Adipocyte (in vitro differentiated cells): ENCODE measurements around the gene SNTG2.

Experiments
- DNase-seq: peaks from one replicate; pipeline ENCODE4 v3.0.0-alpha.2; 2015; ENCODE audit warnings: low read depth
- H3K27me3 ChIP-seq: replicated peaks from 2 replicates; pipeline ENCODE4 v1.7.0; 2013; ENCODE audit warnings: mild to moderate bottlenecking, low read length, moderate library complexity; ENCODE audit not compliant: control insufficient read depth, insufficient read depth
- H3K36me3 ChIP-seq: 2 replicates; pipeline ENCODE4 v1.7.0; 2013; ENCODE audit warnings: low read length, mild to moderate bottlenecking, moderate library complexity; ENCODE audit not compliant: control insufficient read depth, insufficient read depth, severe bottlenecking
- H3K4me1 ChIP-seq: 2 replicates; pipeline ENCODE4 v1.7.0; 2013; ENCODE audit warnings: mild to moderate bottlenecking, low read length, moderate library complexity; ENCODE audit not compliant: control insufficient read depth, insufficient read depth
- H3K4me3 ChIP-seq: 2 replicates; pipeline ENCODE4 v1.7.0; 2013; ENCODE audit warnings: mild to moderate bottlenecking, low read length, moderate library complexity
- H3K9ac ChIP-seq: 2 replicates; pipeline ENCODE4 v1.7.0; 2013; ENCODE audit warnings: mild to moderate bottlenecking, low read length, moderate library complexity
- H3K9me3 ChIP-seq: 2 replicates; pipeline ENCODE4 v1.7.0; 2013; ENCODE audit warnings: mild to moderate bottlenecking, low read length, moderate library complexity; ENCODE audit not compliant: control insufficient read depth

Gene SNTG2

DNA sequence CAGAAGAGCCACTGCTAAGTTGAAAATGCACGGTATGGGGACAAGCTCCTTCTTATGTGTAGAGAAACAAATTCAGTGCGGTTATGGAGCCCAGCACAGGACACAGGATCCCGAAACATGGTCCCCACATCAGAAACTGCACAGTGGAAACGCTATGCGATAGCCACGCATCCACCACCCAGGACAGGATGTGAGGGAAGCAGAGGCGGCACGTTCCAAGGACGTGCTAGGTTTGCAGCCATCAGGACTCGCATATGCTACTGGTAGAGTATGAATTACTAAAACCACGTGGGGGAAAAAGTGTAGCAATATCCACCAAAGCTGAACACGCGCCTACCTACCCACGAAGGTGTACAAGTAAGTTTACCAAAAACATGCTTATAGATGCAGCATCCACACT, 34.7 kb upstream of the SNTG2 start:
- peaks cover 24% of the 10 kb centered on the region for H3K27me3 ChIP-seq
- H3K9ac ChIP-seq = no peak overlapping the region
- no peak overlapping the region for H3K4me3 ChIP-seq
- H3K4me1 ChIP-seq = no peaks in the 10 kb centered on the region
- H3K36me3 ChIP-seq = no peaks in the 10 kb centered on the region
- no peak for DNase-seq
- H3K9me3 ChIP-seq = no peaks in the 10 kb centered on the region

DNA sequence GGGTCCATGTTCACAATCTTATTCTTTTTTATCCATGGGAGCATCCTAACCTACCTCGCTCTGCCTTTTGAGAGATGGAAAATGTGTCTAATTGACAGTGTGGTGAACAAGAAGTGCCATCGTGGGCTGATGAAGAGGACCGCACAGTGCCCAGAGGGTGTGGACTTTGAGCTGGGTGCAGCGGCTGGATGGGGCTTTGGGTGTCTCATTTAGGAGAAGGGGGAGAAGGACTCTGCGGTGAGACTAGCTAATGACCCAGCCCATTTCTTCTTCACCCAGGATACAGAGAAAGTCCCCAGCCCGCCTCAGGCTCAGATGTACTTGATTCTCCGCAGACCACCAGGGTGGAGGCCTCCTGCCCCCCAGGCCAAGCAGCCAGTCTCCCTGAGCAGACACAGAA, 33.7 kb upstream of the SNTG2 start:
- Histone ChIP-seq H3K4me1 (no peaks in the 10 kb centered on the region), H3K9ac (no peak overlapping the region), H3K36me3 (no peaks in the 10 kb centered on the region)

DNA sequence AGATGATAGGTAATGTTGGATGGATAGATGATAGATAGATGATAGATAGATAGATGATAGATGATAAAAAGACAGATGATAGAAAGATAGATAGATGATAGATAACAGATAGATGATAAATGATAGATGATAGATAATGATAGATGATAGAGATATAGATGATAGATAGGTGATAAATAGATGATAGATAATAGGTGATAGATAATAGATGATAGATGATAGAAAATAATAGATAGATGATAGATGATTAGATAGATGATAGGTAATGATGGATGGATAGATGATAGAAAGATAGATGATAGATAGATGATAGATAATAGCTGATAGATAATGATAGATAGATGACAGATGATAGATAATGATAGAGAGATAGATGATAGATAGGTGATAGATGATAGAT, 31.0 kb upstream of the SNTG2 start:
- H3K9ac ChIP-seq = no peak overlapping the region
- H3K4me3 ChIP-seq = no peak overlapping the region
- peaks cover 31% of the 10 kb centered on the region for H3K27me3 ChIP-seq
- H3K36me3 ChIP-seq = no peaks in the 10 kb centered on the region
- H3K9me3 ChIP-seq = no peaks in the 10 kb centered on the region
- H3K4me1 ChIP-seq = no peaks in the 10 kb centered on the region
- DNase-seq = no peak

More for the DNA sequence above, 33.7 kb upstream of the SNTG2 start:
- H3K27me3 ChIP-seq = peaks cover 19% of the 10 kb centered on the region
- H3K9me3 ChIP-seq = no peaks in the 10 kb centered on the region
- H3K4me3 ChIP-seq = no peak overlapping the region
- no peak for DNase-seq

DNA sequence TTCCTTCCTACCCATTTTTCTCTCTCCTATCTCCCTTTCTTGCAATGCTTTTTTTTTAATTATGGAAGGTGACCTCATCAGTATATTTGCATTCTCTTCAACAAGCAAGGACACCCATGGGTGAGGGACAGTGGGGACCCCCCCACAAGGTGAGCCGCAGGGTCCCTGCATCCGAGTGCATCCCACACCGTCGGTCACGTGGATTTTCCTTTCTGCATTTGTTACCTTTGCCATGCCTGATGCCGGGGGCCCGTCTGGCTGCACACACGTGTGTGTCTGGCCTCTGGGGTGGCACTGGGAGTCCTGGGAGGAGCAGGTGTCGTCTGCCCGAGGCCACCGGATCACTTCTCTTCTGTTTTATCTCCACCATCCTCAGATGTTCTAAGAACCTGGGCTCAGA, 30.1 kb upstream of the SNTG2 start:
- Histone ChIP-seq H3K27me3 (peaks cover 39% of the 10 kb centered on the region), H3K4me3 (no peak overlapping the region), H3K9ac (no peak overlapping the region), H3K36me3 (no peaks in the 10 kb centered on the region), H3K4me1 (no peaks in the 10 kb centered on the region), H3K9me3 (no peaks in the 10 kb centered on the region)
- DNase-seq = no peak

DNA sequence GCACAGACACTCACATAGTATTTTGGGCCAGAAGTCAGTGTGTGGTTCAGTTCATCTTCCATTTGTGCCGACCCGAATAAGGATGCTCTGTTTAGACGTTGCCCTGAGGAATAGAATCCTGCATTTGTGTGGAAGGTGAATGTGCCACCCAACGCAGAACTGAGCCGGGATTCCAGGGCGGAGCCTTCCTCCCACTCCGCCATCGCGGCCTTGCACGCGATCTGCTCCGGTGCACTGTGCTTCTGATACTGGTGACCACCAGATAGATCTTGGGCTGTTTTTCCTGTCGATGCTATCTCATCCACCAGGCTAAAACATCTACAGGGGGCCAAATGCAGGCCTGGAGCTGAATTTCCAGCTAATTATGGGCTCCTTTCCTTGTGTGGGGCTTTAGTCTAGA, 29.6 kb upstream of the SNTG2 start:
- Histone ChIP-seq H3K9me3 (no peaks in the 10 kb centered on the region), H3K27me3 (peaks cover 43% of the 10 kb centered on the region), H3K36me3 (no peaks in the 10 kb centered on the region), H3K4me1 (no peaks in the 10 kb centered on the region), H3K9ac (no peak overlapping the region), H3K4me3 (no peak overlapping the region)
- DNase-seq = no peak

DNA sequence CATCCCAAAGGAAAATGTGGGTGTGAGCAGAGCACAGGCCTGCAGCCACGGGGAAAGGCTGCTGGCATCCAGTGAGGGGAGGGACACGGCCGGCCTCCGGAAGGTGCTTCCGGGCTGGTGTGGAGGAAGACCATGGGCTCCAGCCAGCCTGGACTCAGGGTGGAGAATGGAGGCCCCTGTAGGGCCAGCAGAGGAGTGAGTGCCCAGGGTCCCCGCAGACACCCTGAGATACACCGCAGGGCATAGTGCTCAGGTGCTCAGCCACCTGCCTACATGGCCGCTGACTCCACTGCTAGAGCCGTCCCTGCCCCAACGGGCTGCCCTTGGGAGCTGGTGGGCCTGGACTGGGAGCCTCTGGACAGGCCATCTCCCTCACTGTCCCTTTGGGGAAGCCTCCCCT, 28.5 kb upstream of the SNTG2 start:
- H3K27me3 ChIP-seq = peaks cover 51% of the 10 kb centered on the region
- no peak overlapping the region for H3K4me3 ChIP-seq
- H3K36me3 ChIP-seq = no peaks in the 10 kb centered on the region
- H3K4me1 ChIP-seq = no peaks in the 10 kb centered on the region
- DNase-seq = no peak
- H3K9ac ChIP-seq = no peak overlapping the region
- no peaks in the 10 kb centered on the region for H3K9me3 ChIP-seq

DNA sequence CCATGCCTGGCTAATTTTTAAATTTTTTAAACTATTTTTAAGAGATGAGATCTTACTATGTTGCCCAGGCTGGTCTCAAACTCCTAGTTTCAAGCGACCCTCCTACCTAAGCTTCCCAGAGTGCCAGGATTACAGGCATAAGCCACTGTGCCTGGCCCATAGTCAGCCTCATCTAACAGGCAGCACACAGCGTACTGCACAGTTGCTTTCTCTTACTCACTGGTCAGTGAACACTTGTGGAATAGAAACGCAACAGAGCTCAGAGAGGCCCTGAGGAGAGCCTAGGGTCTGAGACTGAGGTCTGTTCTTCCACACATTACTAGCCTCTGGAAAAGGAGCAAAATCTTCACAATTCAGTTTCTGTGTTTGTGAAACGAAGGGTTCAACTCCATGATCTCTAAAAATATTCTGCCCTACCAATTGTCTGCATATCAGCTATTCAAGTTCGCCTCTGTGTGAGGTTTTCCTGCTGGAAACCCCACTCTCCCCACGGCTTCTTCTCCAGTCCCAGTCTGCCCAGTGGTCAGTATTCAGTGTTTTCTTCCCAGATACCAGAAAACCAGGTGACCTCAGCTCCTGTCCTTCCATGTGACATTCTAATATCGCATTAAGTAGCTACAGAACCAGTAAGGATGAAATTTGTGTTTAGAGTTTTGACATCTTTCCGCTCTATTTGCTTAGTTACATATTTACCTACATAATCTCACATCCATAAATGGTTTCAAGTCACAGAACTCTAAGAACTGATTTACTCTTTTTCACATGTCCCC, 26.6 kb upstream of the SNTG2 start:
- H3K9ac ChIP-seq = no peak overlapping the region
- H3K4me3 ChIP-seq = no peak overlapping the region
- no peak for DNase-seq
- no peaks in the 10 kb centered on the region for H3K4me1 ChIP-seq
- no peaks in the 10 kb centered on the region for H3K9me3 ChIP-seq
- H3K27me3 ChIP-seq = peaks cover 42% of the 10 kb centered on the region
- H3K36me3 ChIP-seq = no peaks in the 10 kb centered on the region

DNA sequence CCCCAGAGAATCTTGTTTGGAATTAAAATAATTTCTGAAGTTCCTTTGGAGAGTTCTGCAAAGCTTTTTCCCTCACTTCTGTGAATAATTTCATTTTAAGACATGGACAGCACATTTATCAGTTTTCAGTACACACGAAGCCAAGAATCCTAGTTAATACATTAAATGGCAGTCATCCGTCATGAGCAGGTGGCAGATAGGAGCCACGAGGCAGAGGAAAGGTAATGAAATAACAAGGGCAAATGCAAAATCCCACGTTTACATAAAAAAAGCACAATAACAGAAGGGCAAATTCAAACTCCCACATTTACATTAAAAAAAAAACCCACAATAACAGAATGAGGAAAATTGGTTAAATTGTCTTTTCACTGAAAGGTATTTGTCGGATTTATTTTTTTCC, 25.9 kb upstream of the SNTG2 start:
- Histone ChIP-seq H3K9ac (no peak overlapping the region), H3K4me3 (no peak overlapping the region), H3K4me1 (no peaks in the 10 kb centered on the region), H3K27me3 (peaks cover 36% of the 10 kb centered on the region), H3K9me3 (no peaks in the 10 kb centered on the region), H3K36me3 (no peaks in the 10 kb centered on the region)
- no peak for DNase-seq

DNA sequence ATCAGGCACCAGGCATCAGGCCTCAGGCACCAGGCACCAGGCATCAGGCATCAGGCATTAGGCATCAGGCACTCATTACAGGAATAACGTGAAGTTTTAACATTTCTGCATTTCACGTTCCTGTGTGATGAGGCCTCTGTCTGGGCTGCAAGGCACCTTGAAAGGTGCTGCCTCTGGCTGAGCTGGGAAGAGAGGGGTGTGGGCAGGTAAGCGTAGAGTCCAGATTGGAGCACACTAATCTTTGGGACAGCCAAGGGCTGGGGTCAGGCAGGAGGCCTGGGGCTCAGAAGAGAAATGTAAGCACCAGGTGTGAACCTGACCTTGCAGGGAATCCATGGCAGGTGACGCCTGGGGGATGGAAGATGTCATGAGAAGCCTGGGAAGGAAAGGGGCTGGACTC, 25.3 kb upstream of the SNTG2 start:
- Histone ChIP-seq H3K36me3 (no peaks in the 10 kb centered on the region), H3K9ac (no peak overlapping the region), H3K4me3 (no peak overlapping the region), H3K4me1 (no peaks in the 10 kb centered on the region), H3K27me3 (peaks cover 36% of the 10 kb centered on the region), H3K9me3 (no peaks in the 10 kb centered on the region)
- DNase-seq = no peak

DNA sequence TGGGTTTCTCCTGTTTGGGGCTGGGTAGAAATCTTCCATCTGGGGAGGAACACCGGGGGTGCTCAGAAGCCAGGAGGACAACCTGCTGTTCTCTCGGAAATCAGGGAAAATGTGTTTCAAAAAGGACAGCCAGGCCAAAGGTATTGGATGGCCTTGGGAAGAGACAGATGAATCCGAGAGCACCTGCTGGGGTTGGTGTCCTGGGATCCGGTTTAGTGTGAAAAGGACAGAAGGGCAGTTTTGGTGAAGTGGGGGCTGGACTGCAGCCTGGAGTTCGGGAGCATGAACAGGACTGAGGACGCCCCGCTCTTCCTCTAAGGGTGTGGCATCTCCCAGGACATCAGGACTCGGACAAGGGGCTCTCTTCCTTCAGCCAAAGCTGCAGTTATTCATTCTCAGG, 24.9 kb upstream of the SNTG2 start:
- H3K9ac ChIP-seq = no peak overlapping the region
- no peak for DNase-seq

DNA sequence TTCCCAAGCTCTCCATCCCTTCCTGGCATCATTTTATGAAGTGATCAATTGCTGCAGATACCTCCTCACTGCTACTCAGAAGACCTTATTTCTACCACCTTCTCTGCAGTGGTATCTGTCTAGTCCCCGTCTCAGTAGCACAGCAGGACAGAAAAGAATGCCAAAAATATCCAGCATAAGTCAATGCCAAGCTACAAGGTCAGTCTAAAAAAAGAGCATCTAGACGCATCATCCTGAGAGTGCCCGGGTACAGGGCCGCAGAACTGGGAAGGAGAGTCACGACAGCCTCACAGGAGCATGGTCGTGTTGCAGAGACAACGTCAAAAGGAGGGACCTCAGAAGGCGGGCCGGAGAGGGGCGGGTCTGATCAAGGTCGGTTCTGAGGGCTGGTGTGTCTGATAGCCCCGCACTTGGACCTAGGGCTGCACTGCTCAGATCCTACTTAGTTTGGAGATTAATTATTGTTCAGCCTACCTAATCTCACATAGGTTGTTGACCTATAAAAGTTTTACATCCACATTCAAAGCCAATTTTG, 24.3 kb upstream of the SNTG2 start:
- Histone ChIP-seq H3K9me3 (no peaks in the 10 kb centered on the region), H3K4me1 (no peaks in the 10 kb centered on the region), H3K36me3 (no peaks in the 10 kb centered on the region), H3K9ac (no peak overlapping the region), H3K4me3 (no peak overlapping the region), H3K27me3 (peaks cover 36% of the 10 kb centered on the region)
- DNase-seq = no peak

More for the DNA sequence above, 24.9 kb upstream of the SNTG2 start:
- H3K9me3 ChIP-seq = no peaks in the 10 kb centered on the region
- H3K27me3 ChIP-seq = peaks cover 36% of the 10 kb centered on the region
- no peaks in the 10 kb centered on the region for H3K36me3 ChIP-seq
- H3K4me3 ChIP-seq = no peak overlapping the region
- no peaks in the 10 kb centered on the region for H3K4me1 ChIP-seq

DNA sequence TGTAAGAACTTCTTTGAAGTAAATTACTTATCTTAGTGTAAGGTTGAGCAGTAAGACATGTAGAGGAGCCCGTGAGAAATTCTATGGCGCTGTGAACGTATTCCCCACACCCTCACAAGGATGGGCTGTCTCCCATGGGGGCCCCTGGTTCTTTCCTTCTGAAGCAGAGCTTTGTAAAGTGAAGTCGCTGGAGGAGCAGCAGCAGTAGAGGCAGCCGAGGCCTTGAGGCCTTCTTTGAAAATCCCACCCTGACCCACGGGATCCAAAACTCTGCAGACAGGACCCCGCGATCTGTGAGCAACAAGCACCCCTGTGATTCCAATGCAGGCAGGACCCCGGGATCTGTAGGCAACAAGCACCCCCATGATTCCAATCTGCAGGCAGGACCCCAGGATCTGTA, 23.8 kb upstream of the SNTG2 start:
- H3K36me3 ChIP-seq = no peaks in the 10 kb centered on the region
- no peaks in the 10 kb centered on the region for H3K4me1 ChIP-seq
- peaks cover 36% of the 10 kb centered on the region for H3K27me3 ChIP-seq
- no peak overlapping the region for H3K9ac ChIP-seq
- no peak overlapping the region for H3K4me3 ChIP-seq
- DNase-seq = no peak
- H3K9me3 ChIP-seq = no peaks in the 10 kb centered on the region
